Natural killer cell treated with Interleukin-12 subunit alpha and Interleukin-12 subunit beta and Interleukin-15 and Interleukin-18, amount 100 ng/mL, for 72 hours (primary cell): Measurements from ENCODE around the gene MDP1. TPM values are rescaled to one million over a fixed set of nuclear protein-coding genes. Genes with fewer than 3 reads are reported as not detected.
"Not testable (repeated sequence)": the region's sequence is repeated elsewhere in the genome, so short reads cannot be mapped to it uniquely, and the experiment has no call there.

Experiments
- ATAC-seq, 2 donors: fragments of 150-1000 bp; cut with Tn5 transposase in 1 of 2; sonication (Bioruptor Pico), chemical (Tn5 transposase) in 1 of 2; 2 replicates each; pipeline ENCODE4 v1.10.0; 2021
- DNase-seq: peaks from one replicate; pipeline ENCODE4 v3.0.0; 2022; ENCODE audit warnings: low spot score
- H3K27ac Mint-ChIP-seq, 2 donors: 1 replicate in 1 of 2; 2 replicates in 1 of 2; pipeline ENCODE4 v1.8.0; 2022; ENCODE audit warnings: mixed read lengths in 2 of 2, mild to moderate bottlenecking in 1 of 2, moderate library complexity in 1 of 2
- H3K27me3 Mint-ChIP-seq, 2 donors: 1 replicate in 1 of 2; 2 replicates in 1 of 2; pipeline ENCODE4 v1.8.0; 2022; ENCODE audit warnings: mixed read lengths in 2 of 2
- H3K36me3 Mint-ChIP-seq: one replicate; pipeline ENCODE4 v1.8.0; 2022; ENCODE audit warnings: mixed read lengths
- H3K4me1 Mint-ChIP-seq, 2 donors: 1 replicate in 1 of 2; 2 replicates in 1 of 2; pipeline ENCODE4 v1.8.0; 2022; ENCODE audit warnings: low read depth in 2 of 2, mixed read lengths in 2 of 2, mild to moderate bottlenecking in 1 of 2
- H3K4me3 Mint-ChIP-seq: one replicate; pipeline ENCODE4 v1.8.0; 2022; ENCODE audit warnings: mixed read lengths
- H3K9me3 Mint-ChIP-seq: 2 replicates; pipeline ENCODE4 v1.8.0; 2022; ENCODE audit warnings: mixed read lengths
- total RNA-seq, 2 donors: library from RNA; stranded (reverse); gene quantifications; one replicate each; pipeline ENCODE4 v1.2.3, GENCODE V29; 2022

The MDP1 gene
- total RNA-seq, 2 donors from 2014 or later: 9.1 to 11.3 TPM

DNA sequence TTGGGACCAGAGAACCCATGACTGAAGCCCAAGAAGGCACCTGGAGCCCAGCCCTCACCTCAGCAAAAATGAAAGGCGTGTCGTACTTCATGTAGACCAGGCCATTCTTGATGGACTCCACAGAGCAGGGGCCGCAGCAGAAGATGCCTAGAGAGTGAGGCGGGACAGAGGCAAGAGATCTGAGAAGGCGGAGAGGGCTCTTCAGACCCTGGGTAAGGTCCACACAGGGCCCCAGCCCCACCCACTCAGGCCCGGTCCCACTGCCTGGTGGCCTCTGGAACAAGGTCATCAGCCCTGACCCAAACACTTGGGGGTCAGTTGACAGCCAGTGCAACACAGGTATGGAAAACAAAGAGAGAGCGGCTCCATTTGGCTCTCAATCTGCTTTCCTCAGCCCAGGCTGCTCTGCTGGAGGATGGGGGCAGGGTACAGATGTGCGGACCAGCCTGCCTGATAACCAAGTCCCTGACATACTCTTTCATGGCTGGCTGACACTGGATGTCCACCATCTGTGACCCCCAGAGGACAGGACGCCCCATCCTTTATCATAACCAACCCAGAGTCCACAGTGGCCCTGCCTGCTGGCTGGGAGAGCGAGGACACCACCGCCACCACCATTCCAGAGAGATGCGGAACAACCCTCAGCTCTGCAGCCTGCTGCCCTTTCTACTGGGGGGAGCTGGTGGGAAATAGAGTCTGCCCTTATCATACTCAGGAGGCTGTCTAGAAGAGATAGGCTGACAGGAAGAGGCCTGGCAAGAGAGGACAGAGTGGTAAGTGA lies 40.3 kb upstream of the MDP1 start:
- no peak for ATAC-seq
- Mint-ChIP-seq H3K9me3 (no peaks in the 10 kb centered on the region), H3K4me1 (no peaks in the 10 kb centered on the region), H3K4me3 (no peak overlapping the region), H3K27me3 (no peaks in the 10 kb centered on the region), H3K27ac (no peak overlapping the region), H3K36me3 (no peaks in the 10 kb centered on the region)
- DNase-seq: peak; percentile 53

DNA sequence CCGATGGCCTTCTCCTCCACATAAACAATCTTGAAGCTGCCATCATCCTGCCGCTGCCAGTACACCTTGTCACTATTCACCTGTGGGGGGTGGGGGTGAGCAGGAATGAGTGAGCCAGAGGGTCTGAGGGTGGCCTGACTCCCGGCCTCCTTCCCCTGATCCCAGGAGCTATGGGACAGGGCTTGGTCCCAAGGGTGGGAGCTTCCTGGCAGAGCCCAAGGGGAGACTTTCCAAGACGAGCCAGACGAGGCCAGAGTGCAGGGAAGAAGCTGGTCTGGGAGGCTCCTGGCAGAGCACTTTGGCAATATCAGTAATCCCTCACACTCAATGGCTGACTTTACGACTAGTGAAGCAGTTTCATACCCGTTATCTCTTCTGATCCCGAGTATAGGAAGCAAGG lies 39.6 kb upstream of the MDP1 start:
- DNase-seq (no peak), ATAC-seq (no peak)
- H3K9me3 Mint-ChIP-seq: no peaks in the 10 kb centered on the region
- no peaks in the 10 kb centered on the region for H3K27me3 Mint-ChIP-seq
- no peak overlapping the region for H3K27ac Mint-ChIP-seq
- H3K4me1 Mint-ChIP-seq: no peaks in the 10 kb centered on the region
- no peaks in the 10 kb centered on the region for H3K36me3 Mint-ChIP-seq
- no peak overlapping the region for H3K4me3 Mint-ChIP-seq

DNA sequence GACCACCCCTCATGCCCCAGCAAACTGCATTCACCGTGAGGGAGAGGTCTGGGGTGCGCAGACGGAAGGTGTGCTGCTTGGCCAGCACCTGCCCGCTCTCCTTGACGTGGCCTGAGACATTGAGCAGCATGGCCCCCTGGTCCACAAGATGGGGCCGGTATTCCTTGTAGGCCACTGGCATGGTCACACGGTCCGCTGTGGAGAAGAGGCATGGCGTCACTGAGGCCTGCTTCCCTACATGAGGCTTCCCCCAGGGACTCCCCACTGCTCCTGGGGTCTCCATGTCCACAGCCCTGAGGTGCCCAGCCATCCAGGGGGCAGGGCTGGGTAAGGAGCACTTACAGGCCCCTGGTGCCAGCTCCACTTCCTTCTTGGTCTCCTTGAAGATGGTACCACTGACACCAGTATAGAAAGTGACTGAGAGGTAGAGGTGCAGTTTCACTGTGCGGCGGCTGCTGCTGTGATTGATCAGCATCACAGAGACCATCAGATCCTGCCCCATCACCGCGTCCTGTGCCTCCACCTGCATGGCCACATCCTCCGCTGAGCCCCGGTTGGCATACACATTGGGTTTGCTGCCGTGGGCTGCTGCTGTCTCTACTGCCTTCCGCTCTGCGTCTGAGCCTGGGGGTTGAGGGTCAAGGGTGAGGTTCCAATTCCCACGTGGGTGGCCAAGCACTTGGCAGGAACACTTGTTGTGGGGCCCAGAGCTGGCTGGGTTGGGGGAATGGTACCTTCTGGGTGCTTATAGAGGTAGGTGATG lies 38.9 kb upstream of the MDP1 start:
- Mint-ChIP-seq H3K9me3 (no peaks in the 10 kb centered on the region), H3K27ac (no peak overlapping the region), H3K27me3 (no peaks in the 10 kb centered on the region), H3K36me3 (no peaks in the 10 kb centered on the region), H3K4me1 (no peaks in the 10 kb centered on the region), H3K4me3 (no peak overlapping the region)
- peak; percentile 60 for DNase-seq
- peak in 1 of 2 donors; percentile 7 for ATAC-seq

DNA sequence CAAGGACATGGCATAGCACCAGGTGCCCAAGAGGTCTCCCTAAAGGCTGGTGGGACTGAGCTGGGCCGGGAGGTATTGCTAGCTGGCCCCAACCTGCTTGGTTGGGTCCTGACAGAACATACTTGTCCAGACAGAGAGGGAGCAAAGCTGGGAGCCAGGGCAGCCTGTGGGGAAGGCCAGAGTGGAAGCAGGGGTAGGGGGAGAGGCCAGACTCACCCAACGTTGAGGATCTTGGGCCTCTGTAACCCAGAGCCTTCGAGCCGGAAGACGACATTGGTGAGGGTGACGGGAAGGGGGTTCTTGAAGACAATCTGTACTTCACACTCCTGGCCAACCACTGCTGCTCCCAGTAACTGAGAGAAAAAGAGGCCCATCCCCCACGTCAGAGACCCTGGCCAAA lies 38.1 kb upstream of the MDP1 start:
- H3K9me3 Mint-ChIP-seq: no peaks in the 10 kb centered on the region
- H3K36me3 Mint-ChIP-seq: no peaks in the 10 kb centered on the region
- H3K4me3 Mint-ChIP-seq: no peak overlapping the region
- DNase-seq (no peak), ATAC-seq (no peak)
- no peak overlapping the region for H3K27ac Mint-ChIP-seq
- no peaks in the 10 kb centered on the region for H3K4me1 Mint-ChIP-seq
- H3K27me3 Mint-ChIP-seq: no peaks in the 10 kb centered on the region

DNA sequence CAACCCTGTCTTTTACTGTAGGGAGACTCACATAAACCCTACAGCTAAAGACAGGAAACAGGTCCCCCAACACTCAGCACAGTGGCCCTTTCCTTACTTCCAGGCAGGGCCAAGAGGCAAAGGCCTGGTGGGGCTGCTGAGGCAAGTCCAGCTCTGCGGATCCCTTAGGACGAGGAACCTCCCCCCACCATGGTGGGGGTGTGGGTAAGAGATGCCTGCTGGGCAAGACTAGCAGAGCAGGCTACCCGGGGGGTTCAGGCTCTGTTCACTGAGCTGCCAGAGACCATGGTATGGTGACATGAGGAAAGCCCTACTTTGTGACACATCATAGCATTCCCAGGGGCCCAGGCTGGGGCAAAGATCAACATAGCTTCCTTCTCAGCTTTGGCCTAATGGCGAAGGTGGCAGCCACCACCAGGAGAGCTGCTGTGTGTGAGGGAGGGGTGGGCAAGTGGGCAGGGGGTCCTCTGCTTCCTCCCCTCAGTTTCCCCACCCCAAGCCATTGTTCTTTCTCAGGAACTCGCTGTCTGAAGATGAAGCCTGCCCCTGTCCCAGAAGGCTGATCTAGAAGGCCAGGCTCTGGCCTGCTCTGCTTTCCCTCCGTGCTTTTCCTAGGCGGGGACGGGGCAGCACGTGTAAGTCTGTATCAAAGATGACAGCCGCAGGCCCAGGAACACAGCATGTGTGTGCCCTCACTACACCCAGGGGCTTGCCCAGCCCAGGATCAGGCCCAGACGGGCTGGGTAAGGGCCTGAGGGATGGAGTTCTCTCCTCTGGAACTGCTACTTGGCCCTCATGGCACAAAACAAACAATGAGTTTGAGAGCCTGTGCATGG lies 36.6 kb upstream of the MDP1 start:
- no peak for DNase-seq
- Mint-ChIP-seq H3K4me3 (no peak overlapping the region), H3K9me3 (no peaks in the 10 kb centered on the region), H3K4me1 (peaks cover 6 to 8% of the 10 kb centered on the region in 2 donors), H3K27me3 (no peaks in the 10 kb centered on the region), H3K27ac (no peak overlapping the region), H3K36me3 (no peaks in the 10 kb centered on the region)
- no peak for ATAC-seq

DNA sequence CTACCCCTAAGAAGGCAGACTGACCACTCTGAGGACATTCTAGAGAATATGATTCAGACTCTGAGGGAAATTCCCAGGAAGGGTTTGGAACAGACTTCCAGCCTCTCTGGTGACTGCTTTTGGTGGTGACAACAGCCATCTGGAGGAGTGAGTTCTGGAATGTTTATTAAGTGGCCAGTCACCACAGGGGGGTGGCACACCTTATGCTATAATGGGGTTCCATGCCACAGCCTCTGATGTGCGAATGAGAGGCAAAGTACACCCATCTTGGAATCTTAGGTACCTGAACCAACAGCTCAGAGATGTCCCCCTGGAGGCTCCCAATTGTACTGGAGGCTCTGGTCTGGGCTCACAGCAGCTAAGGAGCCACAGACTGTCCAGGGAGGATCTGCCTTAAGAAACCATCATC lies 36.0 kb upstream of the MDP1 start:
- H3K4me3 Mint-ChIP-seq: no peak overlapping the region
- H3K36me3 Mint-ChIP-seq: no peaks in the 10 kb centered on the region
- no peaks in the 10 kb centered on the region for H3K9me3 Mint-ChIP-seq
- ATAC-seq (no peak), DNase-seq (no peak)
- H3K4me1 Mint-ChIP-seq: peaks cover 10 to 15% of the 10 kb centered on the region in 2 donors
- H3K27me3 Mint-ChIP-seq: no peaks in the 10 kb centered on the region
- H3K27ac Mint-ChIP-seq: no peak overlapping the region

DNA sequence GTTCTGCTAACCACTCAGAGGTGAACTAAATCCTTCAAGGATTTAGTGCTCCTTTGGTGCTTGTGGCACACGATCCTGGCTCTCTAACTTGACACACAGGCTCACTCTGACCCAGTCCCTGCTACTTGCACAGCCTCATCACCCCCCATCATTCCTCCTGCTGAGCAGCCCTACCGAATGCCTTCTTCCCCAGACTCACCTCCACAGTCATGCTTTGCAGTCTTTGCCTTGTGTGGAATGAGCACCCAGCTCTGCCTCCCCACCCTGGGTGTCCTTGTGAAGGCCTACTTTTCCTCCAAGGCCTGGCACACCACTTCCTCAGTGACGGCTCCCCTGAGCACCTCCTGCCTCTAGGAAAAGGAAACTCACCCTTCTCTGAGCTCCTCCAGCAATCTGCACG lies 34.5 kb upstream of the MDP1 start:
- H3K4me3 Mint-ChIP-seq: no peak overlapping the region
- peak overlapping the region in 1 of 2 donors; percentile 66 for H3K27ac Mint-ChIP-seq
- ATAC-seq (no peak), DNase-seq (no peak)
- H3K9me3 Mint-ChIP-seq: no peaks in the 10 kb centered on the region
- H3K36me3 Mint-ChIP-seq: no peaks in the 10 kb centered on the region
- peaks cover 13 to 18% of the 10 kb centered on the region in 2 donors for H3K4me1 Mint-ChIP-seq
- no peaks in the 10 kb centered on the region for H3K27me3 Mint-ChIP-seq

DNA sequence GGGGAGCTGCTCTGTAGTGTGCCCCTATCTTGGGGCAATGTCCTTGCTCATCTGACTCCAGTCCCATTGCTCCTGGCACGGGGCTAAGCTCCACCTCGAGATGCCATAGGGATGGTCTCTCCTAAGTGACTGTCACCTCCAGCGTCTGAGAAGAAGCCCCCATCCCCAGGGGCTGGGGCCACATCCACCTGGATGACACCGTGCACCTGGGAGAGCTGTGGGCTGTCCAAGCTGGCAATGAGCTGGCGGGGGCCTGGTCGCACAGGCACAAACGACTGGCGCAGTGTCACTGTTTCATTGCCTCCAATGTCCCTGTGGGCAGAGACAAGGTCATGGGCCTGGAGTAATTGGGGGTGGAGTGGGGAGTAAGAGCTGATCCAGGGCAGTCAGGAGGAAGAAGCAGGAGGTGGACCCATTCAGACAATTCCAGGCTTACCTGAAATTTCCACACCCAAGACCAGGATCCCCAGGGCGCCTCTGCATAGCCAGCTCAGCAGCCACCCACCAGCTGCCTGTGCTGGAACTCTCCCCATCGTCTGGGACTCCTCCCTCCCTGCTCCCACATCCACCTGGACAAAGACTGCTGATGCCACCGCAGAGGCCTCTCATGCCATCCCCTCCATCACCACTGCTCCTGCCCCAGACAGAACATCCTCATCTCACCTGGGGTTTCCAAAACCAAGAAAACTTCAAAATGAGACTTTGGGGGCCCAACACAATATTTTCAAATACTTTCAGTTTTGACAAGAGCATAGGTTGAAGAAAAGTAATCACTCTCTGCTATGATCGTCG lies 33.6 kb upstream of the MDP1 start:
- DNase-seq: no peak
- Mint-ChIP-seq H3K9me3 (no peaks in the 10 kb centered on the region), H3K27ac (peak overlapping the region in 1 of 2 donors; percentile 66), H3K27me3 (no peaks in the 10 kb centered on the region), H3K36me3 (no peaks in the 10 kb centered on the region), H3K4me3 (no peak overlapping the region), H3K4me1 (peaks cover 17 to 23% of the 10 kb centered on the region in 2 donors)
- ATAC-seq: no peak

DNA sequence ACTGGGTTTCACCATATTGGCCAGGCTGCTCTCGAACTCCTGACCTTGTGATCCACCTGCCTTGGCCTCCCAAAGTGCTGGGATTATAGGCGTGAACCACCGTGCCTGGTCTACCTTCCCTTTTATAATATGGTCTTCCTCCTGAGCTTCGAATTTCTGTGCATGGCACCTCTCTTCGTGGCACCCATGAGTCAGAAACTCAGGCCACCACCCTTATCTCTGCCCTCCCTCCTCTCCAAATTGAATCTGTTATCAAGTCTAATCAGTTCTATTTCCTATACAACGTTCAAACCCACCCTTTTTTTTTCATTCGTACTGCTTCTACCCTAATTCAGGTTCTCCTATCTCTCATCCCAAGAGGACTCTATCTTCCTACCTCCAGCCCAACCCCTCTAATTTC lies 31.6 kb upstream of the MDP1 start:
- H3K9me3 Mint-ChIP-seq: no peaks in the 10 kb centered on the region
- DNase-seq (no peak), ATAC-seq (no peak)
- peak overlapping the region; percentile 79 to 90 for H3K27ac Mint-ChIP-seq
- H3K36me3 Mint-ChIP-seq: no peaks in the 10 kb centered on the region
- peaks cover 21 to 29% of the 10 kb centered on the region in 2 donors for H3K4me1 Mint-ChIP-seq
- peak overlapping the region; percentile 72 for H3K4me3 Mint-ChIP-seq
- no peaks in the 10 kb centered on the region for H3K27me3 Mint-ChIP-seq

DNA sequence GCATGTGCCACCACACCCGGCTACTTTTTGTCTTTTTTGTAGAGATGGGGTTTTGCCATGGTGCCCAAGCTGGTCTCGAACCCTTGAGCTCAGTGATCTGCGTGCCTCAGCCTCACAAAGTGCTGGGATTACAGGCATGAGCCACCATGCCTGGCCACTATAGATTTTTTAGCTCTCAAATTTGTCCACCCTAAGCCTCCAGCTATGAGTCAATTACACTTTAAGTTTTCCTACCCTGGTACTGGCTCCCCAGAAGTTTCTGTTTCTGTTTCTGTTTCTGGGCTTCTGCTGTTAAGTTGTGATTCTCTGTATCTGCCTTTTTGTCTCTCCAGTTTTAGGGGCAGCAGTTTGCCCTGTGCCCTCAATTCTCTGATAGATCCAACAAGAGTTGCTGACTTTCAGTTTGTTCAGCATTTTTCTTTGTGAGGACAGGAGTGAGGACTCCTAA lies 30.9 kb upstream of the MDP1 start:
- no peaks in the 10 kb centered on the region for H3K36me3 Mint-ChIP-seq
- H3K4me1 Mint-ChIP-seq: peaks cover 23 to 33% of the 10 kb centered on the region in 2 donors
- DNase-seq (no peak), ATAC-seq (peak; percentile 20 to 26)
- H3K4me3 Mint-ChIP-seq: peak overlapping the region; percentile 80
- H3K27ac Mint-ChIP-seq: peak overlapping the region; percentile 79 to 90
- H3K9me3 Mint-ChIP-seq: no peaks in the 10 kb centered on the region
- H3K27me3 Mint-ChIP-seq: no peaks in the 10 kb centered on the region

DNA sequence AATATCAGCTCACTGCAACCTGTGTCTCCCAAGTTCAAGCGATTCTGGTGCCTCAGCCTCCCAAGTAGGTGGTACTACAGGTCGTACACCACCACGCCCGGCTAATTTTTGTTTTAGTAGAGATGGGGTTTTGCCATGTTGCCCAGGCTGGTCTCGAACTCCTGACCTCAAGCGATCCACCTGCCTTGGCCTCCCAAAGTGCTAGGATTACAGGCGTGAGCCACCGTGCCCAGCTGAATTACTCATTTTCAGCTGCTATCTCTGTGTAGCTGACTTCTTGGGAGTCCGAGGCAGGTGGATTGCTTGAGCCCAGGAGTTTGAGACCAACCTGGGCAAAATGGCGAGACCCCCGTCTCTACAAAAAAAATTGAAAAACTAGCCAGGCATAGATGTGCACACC lies 29.5 kb upstream of the MDP1 start:
- DNase-seq: not testable (repeated sequence)

DNA sequence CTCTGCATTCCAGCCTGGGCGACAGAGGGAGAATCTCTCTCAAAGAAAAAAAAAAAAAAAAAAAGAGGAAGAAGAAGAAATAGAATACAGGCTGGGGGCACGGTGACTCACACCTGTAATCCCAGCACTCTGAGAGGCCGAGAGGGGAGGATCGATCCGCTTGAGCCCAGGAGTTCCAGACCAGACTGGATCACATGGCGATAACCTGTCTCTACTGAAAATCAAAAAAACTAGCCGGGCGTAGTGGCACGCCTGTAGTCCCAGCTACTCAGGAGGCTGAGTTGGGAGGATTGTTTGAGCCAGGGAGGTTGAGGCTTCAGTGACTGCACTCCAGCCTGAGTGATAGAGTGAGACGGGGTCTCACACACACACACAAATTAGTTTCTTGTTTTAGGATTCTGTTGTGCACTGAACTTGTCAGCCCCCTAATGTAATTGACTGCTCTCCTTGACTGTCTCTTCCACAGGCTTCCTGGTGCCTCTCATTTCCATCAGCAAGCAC lies 27.5 kb upstream of the MDP1 start:
- peak overlapping the region; percentile 95 for H3K4me3 Mint-ChIP-seq

More for the DNA sequence above, 29.5 kb upstream of the MDP1 start:
- H3K9me3 Mint-ChIP-seq, H3K27me3 Mint-ChIP-seq, ATAC-seq, H3K36me3 Mint-ChIP-seq: not testable (repeated sequence)
- H3K27ac Mint-ChIP-seq: peak overlapping the region; percentile 43 to 52
- peaks cover 32 to 42% of the 10 kb centered on the region in 2 donors for H3K4me1 Mint-ChIP-seq
- H3K4me3 Mint-ChIP-seq: peak overlapping the region; percentile 64

More for the DNA sequence above, 27.5 kb upstream of the MDP1 start:
- Mint-ChIP-seq H3K27me3 (no peaks in the 10 kb centered on the region), H3K27ac (peak overlapping the region; percentile 94 to 96), H3K9me3 (no peaks in the 10 kb centered on the region), H3K4me1 (peaks cover 43 to 60% of the 10 kb centered on the region in 2 donors), H3K36me3 (peaks cover 13% of the 10 kb centered on the region)
- ATAC-seq (no peak), DNase-seq (no peak)
